Measurements from ENCODE around the gene AAR2. TPM values are rescaled to one million over a fixed set of nuclear protein-coding genes. Genes with fewer than 3 reads are reported as not detected.

The AAR2 gene
- total RNA-seq, 1 experiment from 2014 or later: 36.9 TPM

- Histone ChIP-seq H3K27me3 (ENCODE audit: insufficient read depth, low read length) (peaks cover 3% of the 10 kb centered on the region; the same call in 1 of the 2 replicates), H3K79me1 (ENCODE audit: insufficient read depth, low read depth, low read length, poor library complexity, severe bottlenecking) (no peaks in the 10 kb centered on the region), H2BK20ac (ENCODE audit: low read depth, low read length, poor library complexity, severe bottlenecking) (no peak overlapping the region), H2BK15ac (ENCODE audit: low read depth, low read length) (no peak overlapping the region), H3K9me3 (ENCODE audit: control insufficient read depth, low read depth, low read length) (no peaks in the 10 kb centered on the region), H3K14ac (ENCODE audit: insufficient read depth, low read length) (no peak overlapping the region), H3K27ac (ENCODE audit: insufficient read length, low read depth, low read length) (no peak overlapping the region), H3K56ac (ENCODE audit: insufficient read length, low read depth, low read length) (no peak overlapping the region), H3K23me2 (ENCODE audit: insufficient read length, low read depth, low read length, poor library complexity, severe bottlenecking) (peaks cover 3% of the 10 kb centered on the region), H4K20me1 (ENCODE audit: control insufficient read depth, insufficient read depth, insufficient read length) (no peaks in the 10 kb centered on the region), H3K79me2 (ENCODE audit: insufficient read depth, low read length) (no peaks in the 10 kb centered on the region), H3K18ac (ENCODE audit: insufficient read length, low read depth, low read length) (no peak overlapping the region), H2BK5ac (ENCODE audit: insufficient read length, low read length) (no peak overlapping the region), H3K9ac (ENCODE audit: extremely low read depth, insufficient read length, low read length) (no peak overlapping the region), H3K23ac (ENCODE audit: insufficient read length, low read depth, low read length) (no peak overlapping the region), H3T11ph (ENCODE audit: low read length) (no peak overlapping the region), H4K8ac (replicated peaks; ENCODE audit: insufficient read length, low read depth, low read length) (no peak overlapping the region), H2BK120ac (ENCODE audit: low read depth, low read length, poor library complexity, severe bottlenecking) (no peak overlapping the region), H2AFZ (ENCODE audit: low read length) (no peak overlapping the region), H2BK12ac (ENCODE audit: insufficient read length, low read depth, low read length) (no peak overlapping the region), H2AK5ac (ENCODE audit: insufficient read length, low read length) (no peak overlapping the region), H3K4me1 (ENCODE audit: insufficient read depth, low read length) (no peaks in the 10 kb centered on the region), H4K5ac (ENCODE audit: insufficient read length, low read depth, low read length) (no peak overlapping the region), H3K4me2 (ENCODE audit: insufficient read depth, insufficient read length, low read length) (no peak overlapping the region), H4K91ac (ENCODE audit: insufficient read length, low read depth, low read length) (no peak overlapping the region), H3K4ac (ENCODE audit: low read depth, low read length) (no peak overlapping the region)
- no CpG with 5 or more reads among the region's 7 CpGs for WGBS (ENCODE audit: extremely low coverage, insufficient read length, low lambda C conversion rate)
- DNase-seq: no peak
- H3K4me3 Mint-ChIP-seq: no peak overlapping the region
- no peaks in the 10 kb centered on the region for H3K9me3 Mint-ChIP-seq
- H3K27me3 Mint-ChIP-seq (ENCODE audit: low read depth): peaks cover 55% of the 10 kb centered on the region
- H3K36me3 Mint-ChIP-seq (ENCODE audit: insufficient read depth in 1 of 3, low read depth in 3 of 3): no peaks in the 10 kb centered on the region
- peaks cover 6 to 17% of the 10 kb centered on the region in 2 experiments for H3K4me1 Mint-ChIP-seq
- TF ChIP-seq, protein P1, sequence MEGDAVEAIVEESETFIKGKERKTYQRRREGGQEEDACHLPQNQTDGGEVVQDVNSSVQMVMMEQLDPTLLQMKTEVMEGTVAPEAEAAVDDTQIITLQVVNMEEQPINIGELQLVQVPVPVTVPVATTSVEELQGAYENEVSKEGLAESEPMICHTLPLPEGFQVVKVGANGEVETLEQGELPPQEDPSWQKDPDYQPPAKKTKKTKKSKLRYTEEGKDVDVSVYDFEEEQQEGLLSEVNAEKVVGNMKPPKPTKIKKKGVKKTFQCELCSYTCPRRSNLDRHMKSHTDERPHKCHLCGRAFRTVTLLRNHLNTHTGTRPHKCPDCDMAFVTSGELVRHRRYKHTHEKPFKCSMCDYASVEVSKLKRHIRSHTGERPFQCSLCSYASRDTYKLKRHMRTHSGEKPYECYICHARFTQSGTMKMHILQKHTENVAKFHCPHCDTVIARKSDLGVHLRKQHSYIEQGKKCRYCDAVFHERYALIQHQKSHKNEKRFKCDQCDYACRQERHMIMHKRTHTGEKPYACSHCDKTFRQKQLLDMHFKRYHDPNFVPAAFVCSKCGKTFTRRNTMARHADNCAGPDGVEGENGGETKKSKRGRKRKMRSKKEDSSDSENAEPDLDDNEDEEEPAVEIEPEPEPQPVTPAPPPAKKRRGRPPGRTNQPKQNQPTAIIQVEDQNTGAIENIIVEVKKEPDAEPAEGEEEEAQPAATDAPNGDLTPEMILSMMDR (conservative IDR thresholded peaks at IDR 0.05): no peak
- no peak overlapping the region for H3K27ac Mint-ChIP-seq
These were observed 65.3 kb downstream of the AAR2 start for GRCh38 chr20:36301359-36302119.

All from H9 (cell line).